Measurements from ENCODE around the gene VWA7.

DNA sequence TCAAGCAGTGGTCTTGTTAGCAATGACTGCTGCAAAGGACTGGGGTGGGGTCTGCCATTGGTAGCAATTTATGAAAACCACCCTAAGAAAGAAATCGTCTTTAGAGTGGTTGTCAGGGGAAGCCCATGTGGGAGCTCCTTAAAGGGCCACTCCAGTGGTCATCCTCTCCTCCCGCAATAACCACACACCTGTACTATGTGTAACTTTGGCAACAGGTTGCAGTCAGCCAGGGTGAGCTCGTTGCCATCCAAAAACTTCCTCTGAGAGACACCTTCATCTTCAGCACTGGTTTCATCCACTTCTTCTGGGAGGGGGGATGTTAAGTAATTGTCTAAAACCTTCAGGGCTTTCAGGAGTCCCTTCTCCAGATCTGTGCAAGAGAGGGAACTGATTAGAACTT lies 45.1 kb downstream of the VWA7 start:
- no peak for TF ChIP-seq POLR2A (IDR thresholded peaks at IDR 0.05)
- TF ChIP-seq, protein P1, sequence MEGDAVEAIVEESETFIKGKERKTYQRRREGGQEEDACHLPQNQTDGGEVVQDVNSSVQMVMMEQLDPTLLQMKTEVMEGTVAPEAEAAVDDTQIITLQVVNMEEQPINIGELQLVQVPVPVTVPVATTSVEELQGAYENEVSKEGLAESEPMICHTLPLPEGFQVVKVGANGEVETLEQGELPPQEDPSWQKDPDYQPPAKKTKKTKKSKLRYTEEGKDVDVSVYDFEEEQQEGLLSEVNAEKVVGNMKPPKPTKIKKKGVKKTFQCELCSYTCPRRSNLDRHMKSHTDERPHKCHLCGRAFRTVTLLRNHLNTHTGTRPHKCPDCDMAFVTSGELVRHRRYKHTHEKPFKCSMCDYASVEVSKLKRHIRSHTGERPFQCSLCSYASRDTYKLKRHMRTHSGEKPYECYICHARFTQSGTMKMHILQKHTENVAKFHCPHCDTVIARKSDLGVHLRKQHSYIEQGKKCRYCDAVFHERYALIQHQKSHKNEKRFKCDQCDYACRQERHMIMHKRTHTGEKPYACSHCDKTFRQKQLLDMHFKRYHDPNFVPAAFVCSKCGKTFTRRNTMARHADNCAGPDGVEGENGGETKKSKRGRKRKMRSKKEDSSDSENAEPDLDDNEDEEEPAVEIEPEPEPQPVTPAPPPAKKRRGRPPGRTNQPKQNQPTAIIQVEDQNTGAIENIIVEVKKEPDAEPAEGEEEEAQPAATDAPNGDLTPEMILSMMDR (IDR thresholded peaks at IDR 0.05): no peak

Measured in esophagus squamous epithelium (tissue), 4 donors.